Measurements from ENCODE around the gene KLHL8. TPM values are rescaled to one million over a fixed set of nuclear protein-coding genes. Genes with fewer than 3 reads are reported as not detected.
"Not testable (repeated sequence)": the region's sequence is repeated elsewhere in the genome, so short reads cannot be mapped to it uniquely, and the experiment has no call there.

Gene KLHL8
- total RNA-seq, 1 experiment from 2014 or later = 7.5 TPM

DNA sequence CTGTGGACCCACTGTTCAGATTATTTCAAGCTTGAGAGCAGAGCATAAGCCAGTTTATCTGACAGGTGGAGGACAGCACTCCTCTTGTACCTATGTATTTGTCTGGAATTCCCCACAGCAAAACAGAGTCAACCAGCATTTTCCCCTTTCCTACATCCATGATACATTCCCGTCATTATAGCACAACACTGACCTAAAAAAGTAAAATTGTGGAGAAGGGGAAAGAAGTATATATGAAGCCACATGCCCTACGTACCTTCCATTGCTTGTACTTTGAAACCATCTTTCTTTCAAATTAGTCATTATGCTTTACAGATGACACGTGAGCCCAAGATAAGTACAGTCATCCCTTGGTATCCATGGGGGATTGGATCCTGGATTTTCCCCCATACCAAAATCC lies 73.3 kb downstream of the KLHL8 start:
- Histone ChIP-seq H3K9ac (ENCODE audit: extremely low read depth, insufficient read length, low read length) (no peak overlapping the region), H2BK120ac (ENCODE audit: low read depth, low read length, poor library complexity, severe bottlenecking) (no peak overlapping the region), H3K79me2 (ENCODE audit: insufficient read depth, low read length) (no peaks in the 10 kb centered on the region), H2AK5ac (ENCODE audit: insufficient read length, low read length) (no peak overlapping the region), H3K14ac (ENCODE audit: insufficient read depth, low read length) (no peak overlapping the region), H3K23me2 (ENCODE audit: insufficient read length, low read depth, low read length, poor library complexity, severe bottlenecking) (no peaks in the 10 kb centered on the region), H3K27ac (ENCODE audit: insufficient read length, low read depth, low read length) (no peak overlapping the region), H4K91ac (ENCODE audit: insufficient read length, low read depth, low read length) (no peak overlapping the region), H3K56ac (ENCODE audit: insufficient read length, low read depth, low read length) (no peak overlapping the region), H4K20me1 (ENCODE audit: control insufficient read depth, insufficient read depth, insufficient read length) (no peaks in the 10 kb centered on the region), H3K23ac (ENCODE audit: insufficient read length, low read depth, low read length) (no peak overlapping the region), H3K4me2 (ENCODE audit: insufficient read depth, insufficient read length, low read length) (no peak overlapping the region), H2AFZ (ENCODE audit: low read length) (no peak overlapping the region), H3K27me3 (ENCODE audit: insufficient read depth, low read length) (no peaks in the 10 kb centered on the region), H2BK5ac (ENCODE audit: insufficient read length, low read length) (no peak overlapping the region), H2BK20ac (ENCODE audit: low read depth, low read length, poor library complexity, severe bottlenecking) (no peak overlapping the region), H3K9me3 (ENCODE audit: control insufficient read depth, low read depth, low read length) (no peaks in the 10 kb centered on the region), H3K4me1 (ENCODE audit: insufficient read depth, low read length) (no peaks in the 10 kb centered on the region), H3K79me1 (ENCODE audit: insufficient read depth, low read depth, low read length, poor library complexity, severe bottlenecking) (no peaks in the 10 kb centered on the region), H3K18ac (ENCODE audit: insufficient read length, low read depth, low read length) (no peak overlapping the region), H2BK15ac (ENCODE audit: low read depth, low read length) (no peak overlapping the region), H4K8ac (replicated peaks; ENCODE audit: insufficient read length, low read depth, low read length) (no peak overlapping the region), H4K5ac (ENCODE audit: insufficient read length, low read depth, low read length) (no peak overlapping the region), H3K4ac (ENCODE audit: low read depth, low read length) (no peak overlapping the region), H2BK12ac (ENCODE audit: insufficient read length, low read depth, low read length) (no peak overlapping the region), H3T11ph (ENCODE audit: low read length) (no peak overlapping the region)
- DNase-seq = no peak
- H3K4me1 Mint-ChIP-seq = peaks cover 5 to 11% of the 10 kb centered on the region in 2 experiments; a peak in 3 of 4 replicates
- H3K27ac Mint-ChIP-seq = no peak overlapping the region
- H3K9me3 Mint-ChIP-seq = no peaks in the 10 kb centered on the region
- TF ChIP-seq, protein P1, sequence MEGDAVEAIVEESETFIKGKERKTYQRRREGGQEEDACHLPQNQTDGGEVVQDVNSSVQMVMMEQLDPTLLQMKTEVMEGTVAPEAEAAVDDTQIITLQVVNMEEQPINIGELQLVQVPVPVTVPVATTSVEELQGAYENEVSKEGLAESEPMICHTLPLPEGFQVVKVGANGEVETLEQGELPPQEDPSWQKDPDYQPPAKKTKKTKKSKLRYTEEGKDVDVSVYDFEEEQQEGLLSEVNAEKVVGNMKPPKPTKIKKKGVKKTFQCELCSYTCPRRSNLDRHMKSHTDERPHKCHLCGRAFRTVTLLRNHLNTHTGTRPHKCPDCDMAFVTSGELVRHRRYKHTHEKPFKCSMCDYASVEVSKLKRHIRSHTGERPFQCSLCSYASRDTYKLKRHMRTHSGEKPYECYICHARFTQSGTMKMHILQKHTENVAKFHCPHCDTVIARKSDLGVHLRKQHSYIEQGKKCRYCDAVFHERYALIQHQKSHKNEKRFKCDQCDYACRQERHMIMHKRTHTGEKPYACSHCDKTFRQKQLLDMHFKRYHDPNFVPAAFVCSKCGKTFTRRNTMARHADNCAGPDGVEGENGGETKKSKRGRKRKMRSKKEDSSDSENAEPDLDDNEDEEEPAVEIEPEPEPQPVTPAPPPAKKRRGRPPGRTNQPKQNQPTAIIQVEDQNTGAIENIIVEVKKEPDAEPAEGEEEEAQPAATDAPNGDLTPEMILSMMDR (conservative IDR thresholded peaks at IDR 0.05) = no peak
- H3K27me3 Mint-ChIP-seq (ENCODE audit: low read depth) = no peaks in the 10 kb centered on the region
- no peak overlapping the region for H3K4me3 Mint-ChIP-seq
- H3K36me3 Mint-ChIP-seq (ENCODE audit: insufficient read depth in 1 of 3, low read depth in 3 of 3) = peaks cover 5 to 19% (median 18%) of the 10 kb centered on the region in 3 experiments
- WGBS (ENCODE audit: extremely low coverage, insufficient read length, low lambda C conversion rate) = no CpG with 5 or more reads among the region's 3 CpGs

DNA sequence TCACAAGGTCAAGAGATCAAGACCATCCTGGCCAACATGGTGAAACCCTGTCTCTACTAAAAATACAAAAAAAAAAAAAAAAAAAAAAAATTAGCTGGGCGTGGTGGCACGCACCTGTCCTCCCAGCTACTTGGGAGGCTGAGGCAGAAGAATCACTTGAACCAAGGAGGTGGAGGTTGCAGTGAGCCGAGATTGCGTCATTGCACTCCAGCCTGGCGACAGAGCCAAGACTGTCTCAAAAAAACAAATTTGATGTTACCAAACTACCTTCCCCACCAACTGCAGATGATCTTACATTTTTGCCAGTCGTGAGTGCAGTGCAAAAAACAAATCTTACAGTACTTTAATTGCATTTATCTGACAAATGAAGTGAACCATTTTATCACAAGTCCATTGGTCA lies 74.5 kb downstream of the KLHL8 start:
- H3K14ac ChIP-seq (ENCODE audit: insufficient read depth, low read length); H4K91ac ChIP-seq (ENCODE audit: insufficient read length, low read depth, low read length); H4K5ac ChIP-seq (ENCODE audit: insufficient read length, low read depth, low read length); H4K8ac ChIP-seq (replicated peaks; ENCODE audit: insufficient read length, low read depth, low read length); H2AFZ ChIP-seq (ENCODE audit: low read length); H3K4ac ChIP-seq (ENCODE audit: low read depth, low read length); H2BK120ac ChIP-seq (ENCODE audit: low read depth, low read length, poor library complexity, severe bottlenecking); H3T11ph ChIP-seq (ENCODE audit: low read length); H3K9ac ChIP-seq (ENCODE audit: extremely low read depth, insufficient read length, low read length); H3K27ac Mint-ChIP-seq; H3K9me3 ChIP-seq (ENCODE audit: control insufficient read depth, low read depth, low read length); H3K23ac ChIP-seq (ENCODE audit: insufficient read length, low read depth, low read length); H3K56ac ChIP-seq (ENCODE audit: insufficient read length, low read depth, low read length); H3K79me1 ChIP-seq (ENCODE audit: insufficient read depth, low read depth, low read length, poor library complexity, severe bottlenecking); H2AK5ac ChIP-seq (ENCODE audit: insufficient read length, low read length); H3K79me2 ChIP-seq (ENCODE audit: insufficient read depth, low read length); H3K27ac ChIP-seq (ENCODE audit: insufficient read length, low read depth, low read length); H2BK20ac ChIP-seq (ENCODE audit: low read depth, low read length, poor library complexity, severe bottlenecking); H2BK5ac ChIP-seq (ENCODE audit: insufficient read length, low read length); H2BK12ac ChIP-seq (ENCODE audit: insufficient read length, low read depth, low read length); H3K4me3 Mint-ChIP-seq; H3K9me3 Mint-ChIP-seq; DNase-seq; H3K4me1 ChIP-seq (ENCODE audit: insufficient read depth, low read length); H3K23me2 ChIP-seq (ENCODE audit: insufficient read length, low read depth, low read length, poor library complexity, severe bottlenecking); H3K18ac ChIP-seq (ENCODE audit: insufficient read length, low read depth, low read length); H3K27me3 ChIP-seq (ENCODE audit: insufficient read depth, low read length); H4K20me1 ChIP-seq (ENCODE audit: control insufficient read depth, insufficient read depth, insufficient read length); H3K27me3 Mint-ChIP-seq (ENCODE audit: low read depth); H2BK15ac ChIP-seq (ENCODE audit: low read depth, low read length); H3K4me2 ChIP-seq (ENCODE audit: insufficient read depth, insufficient read length, low read length): not testable (repeated sequence)
- H3K36me3 Mint-ChIP-seq (ENCODE audit: insufficient read depth in 1 of 3, low read depth in 3 of 3) = peaks cover 11 to 26% (median 25%) of the 10 kb centered on the region in 3 experiments
- WGBS (ENCODE audit: extremely low coverage, insufficient read length, low lambda C conversion rate) = no CpG with 5 or more reads among the region's 6 CpGs
- peaks cover 5 to 11% of the 10 kb centered on the region in 2 experiments; a peak in 3 of 4 replicates for H3K4me1 Mint-ChIP-seq
